Right lobe of liver (tissue), 4 donors: Measurements from ENCODE around the gene NOTCH4.

Experiments
- POLR2A ChIP-seq: fragments of 450-650 bp; IDR thresholded peaks from one replicate; pipeline ENCODE4 v1.6.1; 2017; ENCODE audit warnings: antibody characterized with exemption, mild to moderate bottlenecking
- TF ChIP-seq, protein P1 (sequence below), 4 donors: fragments of 200-600 bp in 3 of 4; fragments of 450-650 bp in 1 of 4; IDR thresholded peaks; one replicate each; pipeline versions ENCODE4 v1.5.1 to v1.8.0; 2016 to 2022; ENCODE audit warnings: antibody characterized with exemption in 4 of 4, mild to moderate bottlenecking in 2 of 4
- donor health status: DM: no; HTN: no; CAD: no.
- donor health status: DM: no; HTN: no; CAD: no.
- donor health status: DM: no; HTN: yes; CAD: no.

DNA sequence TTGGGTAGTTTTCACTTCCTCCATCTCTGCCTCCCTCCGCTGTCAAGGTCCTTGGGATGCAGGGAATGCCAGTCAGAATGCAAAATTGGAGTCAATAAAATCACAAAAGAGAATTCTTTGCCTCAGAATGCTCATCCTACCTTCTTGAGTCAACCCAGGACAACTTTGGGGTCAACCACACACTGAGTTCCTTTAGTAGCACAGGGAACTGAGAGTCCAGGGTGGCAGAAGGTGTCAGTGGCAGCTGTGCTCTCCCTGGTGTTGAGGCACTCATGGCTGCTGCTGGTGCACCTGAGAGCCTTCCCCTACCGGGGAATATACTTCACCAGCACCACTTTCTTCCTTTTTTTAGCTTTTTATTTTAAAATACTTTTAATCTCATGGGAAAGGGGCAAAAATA lies 829 bp upstream of the NOTCH4 start:
- no peak for TF ChIP-seq POLR2A
- TF ChIP-seq, protein P1, sequence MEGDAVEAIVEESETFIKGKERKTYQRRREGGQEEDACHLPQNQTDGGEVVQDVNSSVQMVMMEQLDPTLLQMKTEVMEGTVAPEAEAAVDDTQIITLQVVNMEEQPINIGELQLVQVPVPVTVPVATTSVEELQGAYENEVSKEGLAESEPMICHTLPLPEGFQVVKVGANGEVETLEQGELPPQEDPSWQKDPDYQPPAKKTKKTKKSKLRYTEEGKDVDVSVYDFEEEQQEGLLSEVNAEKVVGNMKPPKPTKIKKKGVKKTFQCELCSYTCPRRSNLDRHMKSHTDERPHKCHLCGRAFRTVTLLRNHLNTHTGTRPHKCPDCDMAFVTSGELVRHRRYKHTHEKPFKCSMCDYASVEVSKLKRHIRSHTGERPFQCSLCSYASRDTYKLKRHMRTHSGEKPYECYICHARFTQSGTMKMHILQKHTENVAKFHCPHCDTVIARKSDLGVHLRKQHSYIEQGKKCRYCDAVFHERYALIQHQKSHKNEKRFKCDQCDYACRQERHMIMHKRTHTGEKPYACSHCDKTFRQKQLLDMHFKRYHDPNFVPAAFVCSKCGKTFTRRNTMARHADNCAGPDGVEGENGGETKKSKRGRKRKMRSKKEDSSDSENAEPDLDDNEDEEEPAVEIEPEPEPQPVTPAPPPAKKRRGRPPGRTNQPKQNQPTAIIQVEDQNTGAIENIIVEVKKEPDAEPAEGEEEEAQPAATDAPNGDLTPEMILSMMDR (IDR thresholded peaks at IDR 0.05), result no peak
